Glomerular endothelial cell (primary cell): ENCODE measurements around the gene PKDCC. TPM values are rescaled to one million over a fixed set of nuclear protein-coding genes. Genes with fewer than 3 reads are reported as not detected.
"Not testable (repeated sequence)": the region's sequence is repeated elsewhere in the genome, so short reads cannot be mapped to it uniquely, and the experiment has no call there.

ENCODE experiments used
- DNase-seq: peaks from one replicate; pipeline ENCODE4 v3.0.0-alpha.2; 2011; ENCODE audit warnings: low read depth, low spot score; ENCODE audit errors: extremely low read depth
- total RNA-seq: library from RNA; depleted of rRNA; stranded (reverse); fragments of >200 nt; gene quantifications from 2 replicates; pipeline ENCODE4 v1.2.3, GENCODE V29; 2015

Gene PKDCC
- total RNA-seq, 1 donor from 2014 or later = 4.0 TPM

DNA sequence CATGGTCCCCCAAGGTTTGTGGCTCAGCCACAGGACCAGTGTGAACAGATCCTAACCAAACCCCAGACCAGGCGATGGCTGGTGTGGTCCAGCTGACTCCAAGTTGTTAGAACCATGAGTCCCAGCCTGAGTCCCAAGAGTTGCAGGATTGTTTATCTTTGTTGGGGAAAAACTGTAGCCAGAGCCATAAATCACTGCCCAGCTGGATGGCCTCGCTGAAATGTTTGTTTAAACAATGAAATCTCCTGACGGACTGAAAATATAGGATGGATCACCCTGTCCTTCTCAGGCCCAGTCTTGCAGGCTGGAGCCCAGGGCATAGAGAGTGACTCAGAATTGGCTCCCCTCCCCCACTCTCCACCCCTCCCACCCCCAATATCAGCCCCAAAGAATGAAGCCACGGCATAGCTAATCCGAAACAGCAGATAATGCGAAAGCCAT lies 36.4 kb downstream of the PKDCC start:
- no peak for DNase-seq

DNA sequence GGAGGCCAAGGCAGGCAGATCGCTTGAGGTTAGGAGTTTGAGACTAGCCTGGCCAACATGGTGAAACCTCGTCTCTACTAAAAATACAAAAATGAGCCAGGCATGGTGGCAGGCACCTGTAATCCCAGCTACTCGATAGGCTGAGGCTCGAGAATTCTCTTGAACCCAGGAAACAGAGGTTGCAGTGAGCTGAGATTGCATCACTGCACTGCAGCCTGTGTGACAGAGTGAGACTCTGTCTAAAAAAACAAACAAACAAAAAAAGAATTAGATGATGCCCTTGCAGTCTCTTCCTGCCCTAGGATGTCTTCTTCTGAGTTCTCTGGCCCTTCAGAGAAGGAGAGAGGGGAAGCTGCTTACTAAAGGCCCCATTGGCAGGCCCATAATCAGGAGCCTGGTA lies 37.2 kb downstream of the PKDCC start:
- not testable (repeated sequence) for DNase-seq

DNA sequence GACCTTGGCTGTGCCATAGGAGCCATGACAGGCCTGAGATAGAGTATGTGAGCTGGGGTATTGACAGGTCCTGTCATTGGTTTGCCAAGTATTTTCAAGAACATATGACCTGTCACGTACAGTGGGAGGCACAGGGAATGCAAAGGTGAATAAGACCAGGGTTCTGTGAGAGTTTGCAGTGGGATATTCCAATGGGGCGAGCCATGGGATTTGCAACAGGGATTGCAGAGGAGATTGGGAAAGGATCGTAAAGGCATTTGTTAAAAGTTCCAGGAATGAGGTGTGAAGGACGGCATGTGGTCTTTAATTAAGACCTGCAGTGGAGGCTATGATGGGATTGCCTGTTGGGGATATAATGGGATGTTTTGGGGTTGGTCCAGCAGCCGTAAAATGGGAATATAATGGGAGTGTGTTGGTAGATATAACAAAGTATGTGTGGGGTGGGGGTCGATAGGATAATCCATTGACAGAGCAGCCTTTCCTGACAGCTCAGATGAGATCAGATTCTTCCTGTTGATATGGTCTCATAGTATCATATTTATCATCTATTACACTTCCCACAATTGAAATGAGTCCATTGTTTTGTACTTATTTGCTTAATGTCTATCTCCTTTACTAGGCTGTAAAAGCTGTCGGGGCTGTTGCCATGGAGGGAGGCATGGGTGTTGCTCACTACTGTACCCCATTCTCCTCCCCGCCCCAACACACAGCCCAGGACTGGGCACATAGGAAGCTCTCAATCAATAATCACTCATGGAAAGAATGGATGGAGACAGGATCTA lies 38.1 kb downstream of the PKDCC start:
- no peak for DNase-seq

DNA sequence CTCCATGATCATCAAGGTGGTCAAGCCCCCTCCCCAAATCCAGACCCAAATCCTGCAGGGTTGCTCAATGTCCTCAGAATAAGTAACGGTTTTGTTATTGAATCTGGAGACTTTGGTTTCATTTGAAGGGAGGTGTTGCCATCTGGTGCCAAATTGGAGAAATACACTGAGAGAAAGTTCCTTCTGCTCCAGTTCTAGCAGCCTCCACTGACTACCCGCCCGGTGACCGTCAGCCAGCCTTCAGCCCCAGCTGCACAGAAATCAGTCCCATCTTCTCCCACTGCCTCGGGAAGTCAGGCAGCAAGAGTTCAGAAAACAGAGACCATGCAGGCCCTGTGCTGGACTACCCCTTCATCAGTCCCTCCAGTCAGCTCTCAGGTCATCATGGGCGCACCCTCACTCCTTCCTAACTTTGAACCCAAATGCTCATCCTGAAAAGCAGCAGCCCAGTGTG lies 38.7 kb downstream of the PKDCC start:
- DNase-seq = no peak

DNA sequence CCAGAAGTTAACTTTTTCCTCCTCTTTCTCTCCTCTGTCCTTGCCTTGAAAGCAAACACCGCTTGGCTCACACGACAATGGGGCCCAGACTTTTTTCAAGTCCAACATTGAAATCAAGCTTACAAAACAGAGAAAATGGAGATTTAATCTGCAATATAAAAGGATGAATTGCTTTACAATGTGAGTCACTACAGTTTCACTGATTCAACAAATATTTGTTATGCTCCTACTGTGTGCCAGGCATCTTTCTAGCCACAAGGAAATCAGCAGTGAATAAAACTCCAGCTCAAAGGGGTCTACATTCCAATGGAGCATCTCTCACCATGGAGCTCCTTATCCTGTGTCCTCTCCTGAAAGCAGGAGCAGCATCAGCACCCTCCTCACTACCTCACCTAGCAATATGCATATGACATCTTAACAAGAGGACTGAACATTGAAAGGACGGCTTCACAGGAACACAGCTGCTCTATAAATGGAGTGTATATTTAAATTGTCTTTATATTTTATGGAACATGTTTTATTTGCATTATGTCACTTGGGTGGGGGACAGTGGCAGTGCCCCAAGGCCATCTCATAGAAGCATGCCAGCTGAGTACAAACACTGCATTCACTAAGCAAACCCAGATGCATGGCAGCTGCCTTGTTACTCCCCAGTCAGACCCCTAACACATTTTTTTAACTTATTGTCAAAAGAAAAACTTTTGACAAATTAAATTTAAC lies 39.5 kb downstream of the PKDCC start:
- no peak for DNase-seq

DNA sequence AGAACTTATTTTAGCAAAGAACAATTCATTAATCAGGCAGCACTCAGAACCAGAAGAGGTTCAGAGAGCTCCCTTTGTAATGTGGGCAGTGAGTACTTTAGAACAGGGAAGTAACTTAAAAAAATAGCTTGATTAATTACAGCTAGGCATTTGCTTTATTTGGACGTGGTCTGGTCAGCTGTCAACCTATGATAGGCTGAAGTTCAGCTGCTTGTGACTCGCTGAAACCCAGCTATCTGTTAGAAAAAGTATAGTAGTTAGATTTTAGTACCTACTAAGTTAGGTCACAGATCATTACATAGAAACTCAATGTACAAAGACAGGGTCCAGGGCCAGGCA lies 40.0 kb downstream of the PKDCC start:
- no peak for DNase-seq

DNA sequence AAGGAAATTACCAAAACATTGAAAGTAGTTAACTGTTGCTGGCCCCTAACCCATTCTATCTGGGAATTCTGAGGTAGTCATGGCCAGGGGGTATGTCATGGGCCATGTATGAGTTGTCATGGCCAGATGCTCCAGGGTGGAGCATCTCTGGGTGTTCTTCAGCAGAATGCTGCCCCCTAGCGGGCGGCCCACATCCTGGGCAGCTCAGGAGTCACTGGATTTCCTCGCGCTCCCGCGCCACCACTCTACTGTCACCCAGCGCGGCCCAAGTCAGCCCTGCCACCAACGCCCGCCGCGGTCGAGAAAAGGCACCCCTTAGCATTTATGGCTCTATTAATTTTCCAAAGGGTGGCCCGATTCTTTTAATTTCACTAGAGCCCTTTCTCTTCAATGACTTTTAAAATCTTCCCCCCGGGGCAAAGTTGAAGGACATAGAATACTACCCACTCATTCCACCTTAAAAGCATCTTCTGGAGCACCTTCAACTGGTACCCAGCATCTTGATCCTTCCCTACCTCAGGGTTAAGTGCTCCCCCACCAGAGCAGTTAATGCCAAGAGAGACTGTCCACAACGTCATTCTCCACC lies 41.6 kb downstream of the PKDCC start:
- no peak for DNase-seq

DNA sequence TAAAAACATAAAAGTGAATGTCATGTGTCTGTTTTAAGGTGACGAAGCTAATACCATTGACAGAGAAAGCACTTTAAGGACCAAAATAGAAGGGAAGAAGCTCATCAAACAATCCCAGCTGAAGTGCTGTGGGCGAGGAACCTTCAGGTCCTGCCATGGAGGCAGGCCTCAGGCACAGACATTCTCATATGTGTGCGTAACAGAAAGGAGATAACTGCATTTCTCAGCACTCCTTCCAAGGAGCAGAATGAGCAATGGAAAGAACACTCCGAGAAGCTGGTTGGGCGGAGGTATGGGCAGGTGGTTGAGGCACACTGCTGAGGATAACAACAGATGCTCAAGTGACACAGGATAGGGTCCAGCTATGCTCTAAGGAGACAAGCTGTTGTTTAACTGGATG lies 42.4 kb downstream of the PKDCC start:
- no peak for DNase-seq

DNA sequence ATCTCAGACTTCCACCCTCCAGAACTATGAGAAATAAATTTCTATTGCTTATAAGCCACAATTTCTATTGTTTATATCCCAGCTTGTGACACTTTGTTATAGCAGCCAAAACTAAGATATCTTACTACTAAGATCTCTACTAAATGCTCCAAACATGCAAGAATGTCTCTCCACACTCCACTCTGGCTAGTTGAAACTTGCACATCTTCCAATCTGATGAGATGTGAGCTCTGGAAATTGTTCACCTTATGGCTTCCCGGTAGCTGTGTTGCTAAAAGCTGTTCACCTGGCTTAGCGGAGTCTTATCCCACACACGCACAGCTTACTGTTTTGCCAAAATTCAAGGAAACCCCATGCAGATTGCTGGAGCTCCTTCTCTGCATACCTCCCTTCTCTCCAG lies 43.9 kb downstream of the PKDCC start:
- DNase-seq = no peak

DNA sequence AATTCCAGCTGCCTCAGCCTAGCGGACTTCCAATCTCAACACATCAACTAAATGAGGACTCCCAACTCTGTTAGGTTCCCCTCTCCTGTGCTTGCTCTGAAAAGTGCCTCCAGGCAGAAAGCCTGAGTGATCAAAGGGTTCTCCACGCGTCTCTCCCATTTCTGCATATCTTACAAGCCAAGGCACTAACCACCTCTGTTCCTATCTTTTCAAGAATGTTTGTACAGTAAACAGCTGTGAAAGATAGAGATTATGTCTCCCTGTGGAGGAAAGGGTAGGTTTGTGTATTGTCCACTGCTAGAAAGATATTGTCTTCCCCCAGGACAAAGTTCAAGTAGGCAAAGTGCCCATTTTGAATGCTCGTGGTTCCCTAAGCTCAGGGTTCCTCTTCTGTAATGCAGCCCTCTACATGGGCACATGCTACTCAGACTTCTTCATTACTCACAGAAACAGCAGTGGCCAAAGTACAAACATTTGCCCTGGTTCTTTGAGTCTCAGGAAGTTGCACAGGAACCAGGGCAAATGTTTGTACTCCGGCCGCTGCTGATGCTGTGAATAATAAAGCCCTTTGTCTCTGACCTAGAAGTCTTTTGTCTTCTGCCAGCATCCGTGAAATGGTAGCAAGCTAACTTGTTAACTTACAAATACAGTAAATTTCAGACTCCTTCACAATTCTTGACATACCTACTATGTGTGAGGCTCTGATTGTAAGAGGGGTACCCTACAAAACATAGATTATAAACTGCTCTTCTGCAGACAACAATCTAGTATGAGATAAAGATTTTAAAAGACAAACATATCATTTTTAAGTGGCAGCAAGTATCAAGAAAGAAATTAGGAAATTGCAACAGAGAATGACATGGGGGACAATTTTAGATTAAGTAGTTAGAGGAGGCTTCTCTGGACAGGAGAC lies 44.5 kb downstream of the PKDCC start:
- DNase-seq = no peak

DNA sequence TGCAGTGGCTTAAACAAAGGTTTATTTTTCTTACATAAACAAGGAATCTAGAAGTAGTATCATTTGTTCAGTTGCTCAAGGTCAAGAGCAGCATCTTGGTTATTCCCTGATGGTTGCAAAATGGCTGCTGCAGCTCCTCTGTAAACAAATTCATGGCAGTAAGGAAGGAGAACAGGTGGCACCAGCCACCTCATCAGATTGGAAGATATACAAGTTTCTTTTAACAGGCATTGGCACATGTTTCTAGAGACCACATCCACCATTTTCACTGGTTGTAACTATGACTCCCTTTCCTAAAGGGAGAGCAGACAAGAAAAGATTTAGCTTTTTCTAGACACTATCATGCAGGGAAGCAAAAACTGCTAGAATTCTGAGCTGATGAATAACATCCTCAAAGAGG lies 46.3 kb downstream of the PKDCC start:
- no peak for DNase-seq

DNA sequence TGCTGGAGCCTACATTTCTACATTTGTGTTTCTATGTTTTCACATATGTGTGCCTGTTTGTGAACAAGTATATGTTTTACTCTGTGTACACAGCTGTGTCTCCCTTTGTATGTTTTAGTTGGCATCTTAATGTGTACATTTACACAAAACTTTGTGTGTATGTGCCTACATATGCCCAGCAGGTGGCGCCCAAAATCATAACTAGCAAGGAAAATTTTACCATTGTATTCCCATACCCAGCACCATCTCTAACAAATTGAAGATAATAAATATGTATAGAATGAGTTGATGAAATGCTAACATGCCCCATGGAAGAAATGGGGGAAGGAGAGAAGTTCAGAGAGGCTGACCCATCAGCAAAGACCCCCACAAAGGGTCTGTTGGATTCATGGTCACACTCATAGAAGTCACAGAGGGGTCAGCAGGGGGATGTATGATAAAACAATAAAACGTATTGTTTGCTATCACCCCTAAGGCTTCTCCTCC lies 48.1 kb downstream of the PKDCC start:
- DNase-seq = no peak

DNA sequence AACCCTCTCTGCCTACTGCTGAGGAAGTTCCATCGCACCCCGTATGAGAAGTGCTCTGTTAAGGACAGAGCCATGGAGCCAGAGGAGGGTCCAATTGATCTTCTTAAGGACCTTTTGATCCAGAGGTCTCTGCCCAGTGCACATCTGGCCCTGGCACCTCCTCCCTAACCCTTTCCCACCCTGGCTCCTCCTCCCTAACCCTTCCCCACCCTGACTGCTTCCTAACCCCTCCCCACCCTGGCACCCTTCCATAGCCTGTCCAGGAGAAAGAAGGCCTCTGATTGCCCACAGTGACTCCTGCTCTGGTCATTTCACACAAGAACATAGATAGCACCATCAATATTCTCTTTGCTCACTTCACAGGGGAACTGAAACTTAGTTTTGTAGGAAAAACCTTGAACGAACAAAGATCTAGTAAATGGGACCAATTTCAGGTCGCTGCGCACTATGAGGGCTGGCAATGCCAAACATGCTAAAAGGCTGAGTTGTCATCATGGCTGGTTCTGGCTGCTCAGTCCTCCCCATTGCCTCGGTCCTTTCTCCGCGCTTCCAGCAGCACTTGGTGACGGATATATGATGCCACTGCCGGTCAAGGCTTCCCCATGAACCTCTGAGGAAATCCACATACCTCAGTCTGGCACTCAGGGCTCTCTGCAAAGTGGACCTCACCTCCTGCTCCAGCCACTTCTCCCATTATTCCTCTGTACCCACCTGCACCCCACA lies 49.2 kb downstream of the PKDCC start:
- no peak for DNase-seq

DNA sequence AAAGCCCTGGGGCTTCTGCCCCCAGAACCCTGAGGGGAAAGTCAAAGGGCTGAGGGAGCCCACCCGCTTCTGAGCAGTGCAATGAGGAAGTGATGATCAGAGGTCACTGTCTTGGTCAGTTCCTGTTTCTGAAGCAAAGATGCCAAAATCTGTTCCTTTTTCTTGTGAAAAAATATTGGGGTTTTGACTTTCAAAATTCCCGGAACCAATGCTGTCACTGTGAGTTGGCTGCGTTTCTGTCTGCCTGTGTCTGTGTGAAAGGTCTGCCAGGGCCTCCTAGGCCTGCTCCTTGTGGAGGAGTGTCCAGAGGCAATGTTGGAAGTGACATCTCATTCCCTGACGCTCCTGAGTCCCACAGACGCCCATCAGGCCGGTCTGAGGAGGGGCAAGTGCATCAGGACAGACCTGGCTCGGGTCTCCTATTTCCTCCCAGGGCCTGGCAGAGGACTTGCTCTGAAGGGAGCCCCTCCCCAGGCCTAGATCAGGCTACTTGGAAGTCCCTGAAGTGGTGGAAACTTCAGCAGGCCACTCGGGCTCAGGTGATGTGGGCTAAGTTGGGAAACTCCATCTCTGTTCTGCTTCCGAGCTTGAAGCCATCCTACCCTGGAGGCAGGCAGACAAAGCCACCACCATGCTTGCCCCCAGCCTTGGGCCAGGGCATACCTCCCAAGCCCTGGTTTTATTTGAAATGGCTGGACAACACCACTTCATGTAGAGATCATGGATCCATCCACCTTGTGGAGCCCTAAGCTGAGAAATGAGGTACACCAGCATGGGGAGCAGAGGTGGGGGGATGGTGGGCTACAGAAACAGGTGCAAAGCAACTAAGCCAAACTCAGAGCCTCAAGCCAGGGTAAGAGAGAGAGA lies 51.0 kb downstream of the PKDCC start:
- no peak for DNase-seq

DNA sequence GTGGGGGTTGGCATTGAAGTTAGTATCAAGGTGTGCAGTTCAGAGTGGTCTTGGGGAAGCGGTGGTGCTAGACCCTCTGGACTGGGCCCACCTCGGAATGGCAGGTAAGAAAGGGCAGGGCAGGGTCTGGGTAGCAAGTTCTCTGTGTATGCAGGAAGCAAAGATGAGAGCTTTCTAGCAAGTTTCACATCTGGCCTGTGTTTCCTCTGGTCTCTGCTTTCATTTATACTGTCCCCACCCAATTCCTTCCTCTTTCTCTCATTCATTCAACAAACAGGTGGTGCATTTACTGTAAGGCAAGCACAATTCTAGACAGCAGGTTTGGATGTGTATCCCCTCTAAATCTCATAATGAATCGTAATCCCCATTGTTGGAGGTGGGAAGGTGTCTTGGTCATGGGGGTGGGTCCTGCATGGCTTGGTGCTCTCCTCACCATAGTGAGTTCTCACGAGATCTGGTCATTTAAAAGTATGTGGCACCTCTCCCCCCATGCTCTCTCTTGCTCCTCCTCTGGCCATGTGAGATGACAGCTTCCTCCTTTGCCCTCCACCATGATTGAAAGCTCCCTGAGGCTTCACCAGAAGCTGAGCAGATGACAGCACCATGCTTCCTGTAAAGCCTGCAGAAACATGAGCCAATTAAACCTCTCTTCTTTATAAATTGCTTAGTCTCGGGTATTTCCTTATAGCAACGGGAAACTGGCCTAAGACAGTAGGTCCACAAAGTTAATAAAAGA lies 51.8 kb downstream of the PKDCC start:
- DNase-seq = no peak

DNA sequence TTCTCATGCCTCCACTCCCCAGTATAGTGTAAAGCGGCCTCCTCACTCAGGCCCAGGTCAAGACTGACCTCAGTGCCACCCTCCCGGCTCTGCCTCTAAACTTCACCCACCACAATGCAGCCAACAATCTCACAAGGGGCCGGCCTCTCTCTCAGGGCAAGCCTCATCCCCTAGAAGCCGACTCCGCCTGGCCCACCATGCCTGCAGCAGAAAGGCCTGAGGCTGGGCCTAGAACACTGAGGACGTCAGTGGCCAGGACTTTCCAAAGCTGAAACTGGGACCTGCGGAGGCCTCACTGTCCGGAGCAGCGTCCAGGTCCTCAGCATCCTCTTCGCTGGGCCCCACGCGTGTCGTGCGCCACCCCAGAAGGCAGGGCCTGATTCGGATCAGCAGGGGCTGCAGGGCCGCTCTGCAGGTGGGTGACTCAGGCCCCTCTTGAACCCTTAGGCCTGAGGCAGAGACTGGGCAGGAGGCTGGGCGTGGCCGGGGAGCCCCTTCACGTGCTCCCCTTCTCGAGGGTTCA lies 52.9 kb downstream of the PKDCC start:
- no peak for DNase-seq

DNA sequence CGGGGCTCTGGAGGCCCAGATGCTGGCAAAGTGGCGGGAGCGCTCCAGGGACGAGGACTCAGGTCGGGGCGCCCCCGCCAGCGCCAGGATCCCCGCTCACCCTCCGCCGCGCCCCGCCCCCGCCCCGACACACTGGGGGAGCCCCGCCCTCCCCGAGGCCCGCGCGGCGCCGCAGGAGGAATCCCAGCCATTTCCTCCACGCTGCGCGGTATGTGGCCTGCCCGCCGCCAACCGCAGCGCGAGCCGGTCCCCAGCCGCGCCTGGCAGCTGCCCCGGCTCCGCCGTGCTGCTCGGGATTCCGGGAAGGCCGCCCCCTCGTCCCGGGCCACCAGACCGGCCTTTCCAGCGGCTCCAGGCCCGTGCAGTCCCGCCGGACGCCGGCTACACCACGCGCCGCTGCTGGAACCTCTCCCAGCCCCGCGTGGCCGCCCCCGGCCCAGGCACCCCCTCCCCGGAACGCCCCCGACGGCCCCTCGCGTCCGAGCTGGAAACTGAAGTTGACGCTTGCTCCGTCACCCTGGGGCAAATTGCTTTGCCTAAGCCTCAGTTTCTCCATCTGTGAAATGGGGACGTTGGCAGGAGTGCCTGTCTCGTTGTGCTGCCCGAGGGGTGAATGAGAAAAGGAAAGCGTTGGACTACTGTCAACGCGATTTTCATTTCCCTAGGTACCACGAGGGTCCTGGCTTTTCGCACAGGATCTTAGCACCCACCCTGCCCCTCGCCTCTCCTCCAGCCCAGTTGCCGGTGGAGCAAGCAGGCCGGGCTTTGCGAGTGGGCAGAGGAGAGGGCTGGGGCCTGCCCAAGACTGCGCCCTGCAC lies 53.6 kb downstream of the PKDCC start:
- DNase-seq = no peak
